AG04449 (cell line): ENCODE data around the gene PLEKHA4.
"Not testable (repeated sequence)": the region's sequence is repeated elsewhere in the genome, so short reads cannot be mapped to it uniquely, and the experiment has no call there.

Experiments used
- CTCF ChIA-PET: fragments of 350-600 bp; formaldehyde crosslinking; extraction: SDS; loops from one replicate; lab custom pipeline; 2021; ENCODE audit warnings: antibody characterized with exemption; lab: Yijun Ruan, JAX
- POLR2A ChIA-PET: fragments of 400-600, 350-600 bp; formaldehyde crosslinking; extraction: SDS; loops from one replicate; lab custom pipeline; 2020; ENCODE audit warnings: antibody characterized with exemption, inconsistent platforms; lab: Yijun Ruan, JAX
- DNase-seq: peaks from one replicate; pipeline ENCODE4 v3.0.0-alpha.2; 2010; ENCODE audit warnings: low read depth, low spot score
- H3K4me3 ChIP-seq: 2 replicates; pipeline ENCODE4 v1.5.1; 2011; ENCODE audit warnings: low read depth, mild to moderate bottlenecking, control low read depth, low read length
- CTCF ChIP-seq: IDR thresholded peaks from one replicate; pipeline ENCODE4 v1.5.1; 2011; ENCODE audit warnings: mild to moderate bottlenecking, moderate library complexity, low read length, control low read depth, inconsistent platforms; ENCODE audit not compliant: insufficient read depth; ENCODE audit errors: missing control alignments

The PLEKHA4 gene

GRCh38 chr19:48890551-48890950, 22.1 kb upstream of the PLEKHA4 start:
- no peak for DNase-seq
- H3K4me3 ChIP-seq = no peak overlapping the region
- TF ChIP-seq CTCF = no peak
- POLR2A ChIA-PET = no interaction called here
- CTCF ChIA-PET = no interaction called here

DNA sequence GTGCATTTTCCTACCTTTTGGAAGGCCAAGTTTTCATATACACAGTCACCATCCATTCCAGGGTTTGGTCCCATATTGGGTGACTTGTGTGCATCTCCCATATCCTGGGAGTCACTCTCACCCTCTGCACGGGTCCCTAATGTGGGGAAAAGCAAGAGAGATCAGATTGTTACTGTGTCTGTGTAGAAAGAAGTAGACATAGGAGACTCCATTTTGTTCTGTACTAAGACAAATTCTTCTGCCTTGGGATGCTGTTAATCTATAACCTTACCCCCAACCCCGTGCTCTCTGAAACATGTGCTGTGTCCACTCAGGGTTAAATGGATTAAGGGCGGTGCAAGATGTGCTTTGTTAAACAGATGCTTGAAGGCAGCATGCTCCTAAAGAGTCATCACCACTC, 21.1 kb upstream of the PLEKHA4 start:
- CTCF ChIA-PET, DNase-seq, POLR2A ChIA-PET, H3K4me3 ChIP-seq: not testable (repeated sequence)

DNA sequence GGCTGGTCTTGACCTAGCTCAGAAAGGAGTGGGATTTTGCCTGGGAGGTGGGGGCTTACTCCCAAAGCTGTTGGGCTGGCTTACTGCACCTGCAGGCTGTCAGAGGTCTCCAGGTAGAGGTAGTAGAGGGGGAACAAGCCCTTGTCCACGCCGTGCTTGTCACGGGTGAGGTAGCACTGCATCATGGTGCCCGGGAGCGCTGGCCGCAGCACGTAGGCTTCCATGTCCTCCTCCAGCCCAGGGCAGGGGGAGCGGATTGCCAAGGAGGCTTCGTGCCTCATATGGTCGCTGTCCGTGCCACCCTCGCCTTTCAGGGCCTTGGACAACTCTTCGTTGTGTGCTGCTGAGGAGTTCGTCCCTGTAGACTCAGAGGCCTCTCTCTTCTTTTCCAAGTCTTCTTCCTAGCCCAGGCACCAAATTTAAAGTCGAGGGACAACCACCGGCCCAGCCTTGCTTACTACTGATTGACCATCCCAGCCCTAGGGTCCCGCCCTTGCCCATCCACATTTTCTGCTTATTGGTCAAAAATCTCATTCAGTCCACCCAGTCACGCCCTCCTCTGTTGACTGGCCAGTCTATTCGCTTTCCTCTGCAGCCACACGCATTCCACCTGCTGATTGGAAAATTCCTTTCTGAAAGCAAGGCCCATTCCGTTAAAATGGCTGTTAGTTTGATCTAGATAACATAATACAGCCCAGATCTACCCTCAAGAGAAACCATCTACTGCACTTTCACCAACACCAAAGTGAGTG, 19.6 kb upstream of the PLEKHA4 start:
- no peak for TF ChIP-seq CTCF
- H3K4me3 ChIP-seq = no peak overlapping the region
- ChIA-PET CTCF (no interaction called here), POLR2A (no interaction called here)
- DNase-seq = no peak

- ChIA-PET CTCF (no interaction called here), POLR2A (interaction anchor here (1.4 kb wide), 1 partner anchor 83 kb away, joined by 4 read pairs; no protein-coding TSS in a partner anchor)
- H3K4me3 ChIP-seq = no peak overlapping the region
- no peak for DNase-seq
- TF ChIP-seq CTCF = no peak
Measured at GRCh38 chr19:48883726-48884125, 15.3 kb upstream of the PLEKHA4 start.

DNA sequence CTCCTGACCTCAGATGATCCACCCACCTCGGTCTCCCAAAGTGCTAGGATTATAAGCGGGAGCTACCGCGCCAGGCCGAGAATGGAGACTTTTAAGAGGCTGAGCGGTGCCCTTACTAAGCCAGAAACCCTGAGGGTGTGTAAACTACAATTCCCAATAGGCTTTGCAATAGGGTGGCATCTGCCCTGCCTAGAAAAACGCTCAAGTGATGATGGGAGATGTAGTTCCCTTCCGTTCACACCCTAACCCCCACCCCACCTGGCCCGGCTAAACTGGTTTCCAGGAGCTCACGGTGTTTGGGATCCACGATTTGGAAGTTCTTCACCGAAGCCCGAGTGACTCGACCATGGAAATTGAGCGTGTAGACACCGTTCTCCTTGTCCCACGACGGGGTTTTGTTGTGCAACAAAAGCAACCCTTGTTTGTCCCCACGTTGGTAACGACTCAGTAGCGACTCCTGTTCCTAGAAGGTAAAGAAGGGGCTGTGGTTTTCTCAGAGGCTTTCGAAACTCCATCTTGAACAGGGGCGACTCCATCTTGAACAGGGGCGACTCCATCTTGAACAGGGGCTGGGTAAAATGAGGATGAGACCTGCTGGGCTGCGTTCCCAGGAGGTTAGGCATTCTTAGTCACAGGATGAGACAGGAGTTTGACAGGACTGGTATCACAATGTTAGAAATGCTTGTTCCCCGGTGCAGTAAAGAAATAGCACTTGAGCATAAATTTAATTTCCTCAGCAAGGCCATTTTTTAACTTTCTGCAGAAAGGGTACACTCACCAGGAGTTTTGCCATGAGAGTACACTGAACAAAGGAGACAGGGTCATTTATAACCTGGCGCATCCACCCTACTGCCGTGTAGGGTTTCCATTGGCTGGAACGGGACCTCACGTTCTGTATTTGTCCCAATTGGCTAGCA, 13.6 kb upstream of the PLEKHA4 start:
- no peak overlapping the region for H3K4me3 ChIP-seq
- ChIA-PET POLR2A (interaction anchor here (0.7 to 1.4 kb wide), 7 partner anchors 61 to 314 kb away, joined by 3 to 6 read pairs (median 4); partner anchors contain the start of genes GYS1 and RUVBL2), CTCF (interaction anchor here (0.7 to 1.3 kb wide), 4 partner anchors 11 to 87 kb away, joined by 3 to 5 read pairs (median 3); no protein-coding TSS in a partner anchor)
- no peak for DNase-seq
- TF ChIP-seq CTCF = no peak

DNA sequence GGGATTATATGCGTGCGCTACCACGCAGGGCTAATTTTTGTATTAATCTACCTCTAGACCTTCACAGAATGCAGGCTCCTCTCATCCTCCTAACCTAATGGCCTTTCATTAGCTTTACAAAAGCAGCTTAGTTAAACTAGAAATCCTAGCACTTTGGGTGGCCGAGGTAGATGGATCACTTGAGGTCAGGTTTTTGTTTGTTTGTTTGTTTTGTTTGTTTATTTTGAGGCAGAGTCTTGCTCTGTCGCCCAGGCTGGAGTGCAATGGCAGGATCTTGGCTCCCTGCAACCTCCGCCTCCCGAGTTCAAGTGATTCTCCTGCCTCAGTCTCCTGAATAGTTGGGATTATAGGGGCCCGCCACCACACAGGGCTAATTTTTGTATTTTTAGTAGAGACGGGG, 11.3 kb upstream of the PLEKHA4 start:
- ChIA-PET POLR2A (interaction anchor here (0.7 to 8.1 kb wide), 7 partner anchors 20 to 89 kb away, joined by 3 to 119 read pairs (median 6); partner anchors contain the start of genes BAX, FTL and NUCB1), CTCF (interaction anchor here (1.1 to 4.3 kb wide), 3 partner anchors 91 to 114 kb away, joined by 3 to 24 read pairs (median 3); partner anchors contain the start of gene RUVBL2)
- not testable (repeated sequence) for H3K4me3 ChIP-seq, DNase-seq
